GM10266 (cell line): ENCODE results near the gene LEKR1.

Experiments
- DNase-seq: peaks from one replicate; pipeline ENCODE4 v3.0.0; 2012; ENCODE audit errors: extremely low spot score
- CTCF ChIP-seq: IDR thresholded peaks from 2 replicates; pipeline ENCODE4 v1.5.1; 2012; ENCODE audit warnings: mild to moderate bottlenecking, low read depth; ENCODE audit not compliant: control insufficient read depth, insufficient read depth; ENCODE audit errors: missing control alignments

The LEKR1 gene

GRCh38 chr3:156840826-156841689 lies 14.9 kb downstream of the LEKR1 start:
- no peak for DNase-seq

GRCh38 chr3:156843071-156843808 lies 17.1 kb downstream of the LEKR1 start:
- TF ChIP-seq CTCF, result no peak
- DNase-seq, result no peak

More at GRCh38 chr3:156840826-156841689, 14.9 kb downstream of the LEKR1 start:
- no peak for TF ChIP-seq CTCF

GRCh38 chr3:156847752-156848448 lies 21.7 kb downstream of the LEKR1 start:
- DNase-seq, result no peak
- no peak for TF ChIP-seq CTCF

- DNase-seq, result peak; percentile 5
- no peak for TF ChIP-seq CTCF
These were observed 33.4 kb downstream of the LEKR1 start for GRCh38 chr3:156859578-156859977.

- no peak for TF ChIP-seq CTCF
- no peak for DNase-seq
These were observed 34.7 kb downstream of the LEKR1 start for GRCh38 chr3:156860873-156861272.

- no peak for TF ChIP-seq CTCF
- DNase-seq, result no peak
These were observed 36.2 kb downstream of the LEKR1 start for GRCh38 chr3:156862338-156862737.
